GM21619 (cell line): Measurements from ENCODE around the gene MREG.

ENCODE experiments used
- ATAC-seq: cut with Tn5 transposase; IDR thresholded peaks from one replicate; pipeline ENCODE4 v1.9.1; 2021; ENCODE audit not compliant: unreplicated experiment

MREG gene

GRCh38 chr2:216013080-216013909 lies at the start of gene MREG:
Gene MREG, minus strand, starts transcription at chr2:216013551. Its CDS starts 224 bp downstream, at chr2:216013327.
- ATAC-seq, result peak; percentile 46

- no peak for ATAC-seq
Measured at GRCh38 chr2:216059233-216059834, 46.0 kb upstream of the MREG start.

DNA sequence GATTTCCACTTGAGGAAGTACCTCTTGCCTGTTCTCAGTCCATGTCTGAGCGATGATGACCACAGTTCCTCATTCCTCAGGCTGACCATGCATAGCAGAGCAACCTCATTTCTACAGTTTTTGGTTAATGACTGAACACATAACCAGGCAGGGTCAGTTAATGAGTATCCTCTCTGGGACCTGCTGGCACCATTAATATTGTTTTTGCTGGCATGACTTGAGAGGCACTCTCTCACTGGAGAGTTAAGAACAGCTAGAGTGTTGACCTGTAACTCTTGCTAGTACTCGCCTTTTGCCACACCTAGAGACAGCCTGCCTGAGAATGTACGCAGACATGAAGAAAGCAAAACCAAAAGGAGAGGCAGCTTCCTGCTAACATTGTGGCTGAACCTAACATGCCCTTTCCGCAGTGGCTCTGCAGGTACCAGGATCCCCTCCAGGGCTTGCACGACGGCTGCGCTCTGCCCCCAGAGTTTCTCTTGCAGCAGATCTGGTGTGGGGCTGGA lies 44.4 kb upstream of the MREG start:
- peak; percentile 80 for ATAC-seq

DNA sequence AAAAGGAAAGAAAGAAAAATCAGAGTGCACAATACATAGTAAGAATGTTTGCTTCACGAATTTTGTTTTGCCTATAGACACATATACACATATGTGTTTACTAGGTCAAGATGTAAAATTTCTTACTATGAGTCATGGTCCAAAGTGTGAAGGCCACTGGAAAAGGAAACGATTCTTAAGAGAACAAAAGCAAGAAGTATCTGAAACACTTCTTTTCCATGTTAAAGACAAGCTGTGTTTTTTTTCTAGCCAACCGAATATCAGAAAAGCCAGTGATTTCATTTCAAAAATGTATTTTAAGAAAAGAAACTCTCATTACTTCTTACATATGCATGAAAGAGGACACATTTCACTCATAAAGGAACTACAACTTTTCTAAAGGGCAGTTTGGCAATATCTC lies 43.4 kb upstream of the MREG start:
- peak; percentile 45 for ATAC-seq

DNA sequence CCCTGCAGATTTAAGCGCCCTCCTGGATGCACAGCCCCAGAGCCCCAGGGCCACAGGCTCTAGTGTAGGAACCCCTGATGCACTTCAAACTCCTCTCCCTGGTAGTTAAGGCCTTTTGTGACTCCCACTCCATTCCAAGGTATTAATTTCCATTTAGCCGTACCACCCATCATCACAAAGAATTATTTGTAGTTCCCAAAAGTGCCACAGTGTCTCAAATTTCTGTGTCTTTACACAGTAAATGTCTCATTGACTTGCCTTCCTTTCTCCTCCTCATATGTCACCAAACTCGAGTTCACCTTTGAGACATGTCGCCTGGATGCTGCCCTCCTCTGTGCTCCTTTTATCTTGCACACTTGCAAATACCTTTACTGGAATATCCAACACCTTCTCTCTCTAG lies 42.3 kb upstream of the MREG start:
- ATAC-seq, result no peak

- ATAC-seq, result no peak
Measured at GRCh38 chr2:216052420-216052819, 39.1 kb upstream of the MREG start.

- ATAC-seq, result no peak
Measured at GRCh38 chr2:216051350-216051749, 38.0 kb upstream of the MREG start.

DNA sequence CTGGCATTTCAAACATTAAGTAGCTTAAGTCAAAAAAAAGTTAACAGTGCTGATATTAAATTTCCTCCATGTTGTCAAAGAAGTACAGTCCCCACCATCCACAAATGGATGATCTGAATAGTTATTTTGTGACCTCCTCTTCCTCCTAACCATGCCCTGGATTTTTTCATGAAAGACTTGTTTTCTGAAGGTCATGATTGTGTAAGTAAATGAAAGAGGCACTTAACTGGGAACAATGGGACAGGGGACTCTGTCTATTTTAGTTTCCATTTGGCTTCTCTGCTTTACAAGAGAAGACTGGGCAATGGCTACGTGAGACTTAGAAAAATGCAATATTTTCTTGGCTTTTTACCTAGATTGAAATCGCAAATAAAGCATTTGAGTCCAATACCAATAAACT lies 36.1 kb upstream of the MREG start:
- ATAC-seq, result no peak

GRCh38 chr2:216047397-216047796 lies 34.0 kb upstream of the MREG start:
- ATAC-seq, result no peak

DNA sequence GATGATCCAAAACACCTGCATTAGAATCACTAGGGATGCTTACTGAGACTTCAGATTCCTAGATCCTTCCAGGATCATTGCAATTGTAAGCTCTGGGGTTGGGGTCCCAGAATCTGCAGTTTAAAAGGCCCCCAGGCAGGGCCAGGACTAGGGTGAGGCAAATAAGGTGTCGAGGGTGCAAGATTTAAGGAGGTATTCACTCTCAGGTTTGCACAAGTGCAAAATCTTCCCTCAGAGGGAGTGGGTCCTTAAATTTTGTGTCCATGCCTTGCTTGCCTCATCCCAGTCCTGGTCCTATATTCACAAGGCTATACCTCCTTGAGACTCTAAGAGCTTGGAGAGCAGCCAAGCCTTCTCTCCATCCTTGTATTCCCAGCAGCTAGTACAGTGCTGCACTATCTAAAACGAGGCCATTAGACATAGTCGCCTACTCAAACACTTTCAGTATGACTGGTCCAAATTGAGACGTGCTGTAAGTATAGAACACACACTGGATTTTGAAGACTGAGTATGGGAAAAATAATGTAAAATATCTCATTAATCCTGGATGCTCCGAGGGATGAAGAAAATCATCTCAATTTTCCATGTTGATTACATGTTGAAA lies 31.6 kb upstream of the MREG start:
- peak; percentile 98 for ATAC-seq

DNA sequence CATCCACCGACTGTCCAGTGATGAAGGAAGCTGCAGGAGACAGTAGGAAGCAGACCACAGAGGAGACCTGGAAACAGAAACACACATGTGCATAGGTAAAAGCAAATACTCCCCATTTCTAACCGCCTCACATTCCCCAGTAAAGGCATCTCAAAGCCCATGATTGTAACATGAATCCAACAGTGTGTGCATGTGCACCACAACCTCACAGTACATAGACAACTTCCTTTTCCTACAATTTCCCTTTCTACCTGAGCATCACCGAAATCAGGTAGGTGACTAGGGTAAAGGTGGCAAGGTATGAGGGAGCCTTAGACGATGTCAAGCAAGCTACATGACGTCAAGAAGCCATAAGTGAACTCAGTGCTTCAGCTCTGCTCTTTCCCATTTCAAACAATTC lies 30.6 kb upstream of the MREG start:
- ATAC-seq, result no peak

GRCh38 chr2:216041438-216041837 lies 28.1 kb upstream of the MREG start:
- ATAC-seq, result no peak

GRCh38 chr2:216039918-216040317 lies 26.6 kb upstream of the MREG start:
- ATAC-seq, result no peak

DNA sequence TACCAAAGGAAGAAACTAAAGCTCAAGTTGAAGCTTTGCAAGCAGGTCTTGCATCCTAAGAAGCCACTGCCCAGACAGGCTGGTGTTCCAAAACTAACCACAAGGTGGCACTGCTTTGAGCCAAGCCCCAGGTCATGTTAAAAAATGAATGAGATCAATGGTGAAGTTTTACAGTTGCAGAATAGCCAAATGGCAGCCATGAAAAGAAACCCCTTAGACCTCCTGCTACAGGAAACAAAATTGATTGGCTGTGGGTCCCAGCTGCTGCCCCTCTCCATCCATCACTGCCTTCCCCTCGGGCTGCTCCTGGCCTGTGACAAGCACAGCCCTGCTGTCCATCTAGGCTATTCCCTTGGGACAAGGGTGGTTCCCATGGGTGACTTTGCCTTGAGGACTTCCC lies 20.7 kb upstream of the MREG start:
- ATAC-seq, result peak; percentile 37

- ATAC-seq, result no peak
Measured at GRCh38 chr2:216033403-216033802, 20.1 kb upstream of the MREG start.

DNA sequence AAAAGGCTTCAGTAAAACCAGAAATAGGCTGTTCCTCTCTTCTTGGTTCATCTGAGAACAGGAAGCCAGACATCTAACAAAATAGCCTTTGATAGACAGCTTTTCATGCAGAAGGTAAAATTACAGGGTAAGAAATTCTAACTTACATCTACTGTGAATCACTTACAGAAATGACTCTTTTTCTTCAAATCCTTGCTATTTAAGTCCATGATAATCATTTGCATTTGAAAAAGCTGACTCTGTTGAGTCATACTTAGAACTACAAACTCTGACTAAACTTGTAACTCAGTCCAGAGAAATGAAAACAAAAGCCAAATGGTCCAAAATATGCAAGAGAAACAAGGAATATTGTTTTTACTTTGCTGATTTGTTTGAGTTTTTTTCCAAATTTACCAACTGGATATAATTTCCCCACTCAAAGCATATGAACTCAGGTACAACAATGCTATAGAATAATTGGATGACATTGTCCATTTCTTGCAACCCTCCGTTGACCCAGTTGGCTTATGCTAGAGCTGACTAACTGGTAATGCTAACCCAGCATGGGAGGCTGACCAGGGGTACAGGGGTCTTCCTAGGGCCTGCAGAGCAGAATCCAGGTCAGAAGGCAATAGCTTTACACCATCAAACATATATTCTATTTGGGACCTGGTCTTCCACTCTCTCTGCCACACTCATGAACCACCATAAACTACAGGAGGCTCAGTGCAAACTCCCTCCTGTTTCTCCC lies 18.8 kb upstream of the MREG start:
- peak; percentile 80 for ATAC-seq

- no peak for ATAC-seq
Measured at GRCh38 chr2:216030216-216030615, 16.9 kb upstream of the MREG start.

DNA sequence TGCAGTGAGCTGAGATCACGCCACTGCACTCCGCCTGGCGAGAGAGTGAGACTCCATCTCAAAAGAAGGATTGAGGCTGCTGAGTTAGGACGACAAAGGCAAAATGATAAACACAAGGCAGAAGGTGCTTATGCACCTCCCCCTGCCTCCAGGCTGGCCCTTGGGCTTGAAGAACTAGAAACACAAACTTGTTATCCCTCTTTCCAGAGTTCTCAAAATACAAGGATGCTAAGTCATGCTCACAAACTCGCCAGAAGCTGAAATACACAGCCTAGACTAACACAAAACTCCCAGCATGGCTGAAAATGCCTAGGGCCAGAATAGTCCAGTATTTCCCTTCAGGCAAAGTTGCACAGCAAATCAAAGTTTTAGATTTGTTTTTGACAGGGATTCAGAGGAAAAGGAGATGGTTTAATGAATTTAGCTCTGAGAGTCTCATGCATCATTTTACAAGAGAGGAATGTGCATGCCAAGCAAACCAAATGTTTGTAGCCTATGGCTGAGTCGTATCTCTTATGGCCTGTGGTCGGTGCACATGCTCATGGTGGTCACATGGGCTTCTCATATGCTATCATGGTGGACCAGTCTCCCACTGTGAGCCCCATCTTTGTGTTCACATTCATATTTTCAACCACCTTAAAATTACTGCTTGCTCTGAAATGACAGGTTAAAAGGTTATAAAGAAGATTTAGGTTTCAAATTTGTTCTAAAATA lies 16.2 kb upstream of the MREG start:
- no peak for ATAC-seq

- ATAC-seq, result no peak
Measured at GRCh38 chr2:216024779-216025336, 11.5 kb upstream of the MREG start.

- ATAC-seq, result peak; percentile 96
Measured at GRCh38 chr2:216023055-216023648, 9.8 kb upstream of the MREG start.
